Peyer's patch (tissue), 4 donors: ENCODE results near the gene RSL1D1.

ENCODE experiments used
- POLR2A ChIP-seq, 2 donors: fragments of 450-650 bp; IDR thresholded peaks; one replicate each; pipeline ENCODE4 v1.5.1; 2017; ENCODE audit warnings: antibody characterized with exemption in 2 of 2, mild to moderate bottlenecking in 2 of 2, moderate library complexity in 2 of 2
- TF ChIP-seq, protein P1 (sequence below), 6 experiments: fragments of 450-650 bp in 4 of 6; fragments of 200-600 bp in 2 of 6; sonication (generic) in 1 of 6; IDR thresholded peaks; one replicate each; pipeline ENCODE4 v1.5.1; 2017 to 2019; ENCODE audit warnings: antibody characterized with exemption in 6 of 6, mild to moderate bottlenecking in 3 of 6, moderate library complexity in 1 of 6

GRCh38 chr16:11800382-11800718 is 51.0 kb downstream of the RSL1D1 start:
- TF ChIP-seq, protein P1, sequence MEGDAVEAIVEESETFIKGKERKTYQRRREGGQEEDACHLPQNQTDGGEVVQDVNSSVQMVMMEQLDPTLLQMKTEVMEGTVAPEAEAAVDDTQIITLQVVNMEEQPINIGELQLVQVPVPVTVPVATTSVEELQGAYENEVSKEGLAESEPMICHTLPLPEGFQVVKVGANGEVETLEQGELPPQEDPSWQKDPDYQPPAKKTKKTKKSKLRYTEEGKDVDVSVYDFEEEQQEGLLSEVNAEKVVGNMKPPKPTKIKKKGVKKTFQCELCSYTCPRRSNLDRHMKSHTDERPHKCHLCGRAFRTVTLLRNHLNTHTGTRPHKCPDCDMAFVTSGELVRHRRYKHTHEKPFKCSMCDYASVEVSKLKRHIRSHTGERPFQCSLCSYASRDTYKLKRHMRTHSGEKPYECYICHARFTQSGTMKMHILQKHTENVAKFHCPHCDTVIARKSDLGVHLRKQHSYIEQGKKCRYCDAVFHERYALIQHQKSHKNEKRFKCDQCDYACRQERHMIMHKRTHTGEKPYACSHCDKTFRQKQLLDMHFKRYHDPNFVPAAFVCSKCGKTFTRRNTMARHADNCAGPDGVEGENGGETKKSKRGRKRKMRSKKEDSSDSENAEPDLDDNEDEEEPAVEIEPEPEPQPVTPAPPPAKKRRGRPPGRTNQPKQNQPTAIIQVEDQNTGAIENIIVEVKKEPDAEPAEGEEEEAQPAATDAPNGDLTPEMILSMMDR (IDR thresholded peaks at IDR 0.05), result no peak
- no peak for TF ChIP-seq POLR2A (IDR thresholded peaks at IDR 0.05)
